ENCODE measurements around the gene NFIB.

The NFIB gene

DNA sequence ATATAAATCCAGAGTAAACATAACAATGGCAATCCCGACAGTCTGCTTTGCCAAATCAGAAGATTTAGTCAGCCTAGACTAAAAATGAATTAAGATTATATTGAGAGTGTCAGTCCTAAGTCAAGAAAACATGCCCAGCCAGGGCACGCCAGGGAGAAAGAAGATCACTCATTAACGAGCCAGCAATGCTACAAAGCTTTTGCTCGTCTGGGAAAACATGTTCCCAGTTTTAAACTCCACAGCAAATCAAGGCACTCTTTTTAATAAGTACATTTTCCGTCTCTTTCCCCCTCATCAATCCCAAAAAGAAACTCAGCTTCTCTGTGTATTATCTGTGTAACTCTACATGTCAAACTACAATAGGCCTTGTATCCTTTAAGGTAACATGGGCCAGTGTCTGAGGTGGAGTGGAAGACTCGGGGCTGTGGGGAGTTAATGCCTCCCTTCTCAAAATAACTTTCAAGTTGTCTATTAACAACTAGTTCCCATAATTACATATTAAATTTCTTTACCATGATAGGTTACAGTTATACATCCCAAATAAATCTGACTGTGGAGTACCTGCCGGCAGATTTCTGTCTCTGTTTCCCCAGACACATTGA lies 40.9 kb downstream of the NFIB start:
- no peak for DNase-seq

DNA sequence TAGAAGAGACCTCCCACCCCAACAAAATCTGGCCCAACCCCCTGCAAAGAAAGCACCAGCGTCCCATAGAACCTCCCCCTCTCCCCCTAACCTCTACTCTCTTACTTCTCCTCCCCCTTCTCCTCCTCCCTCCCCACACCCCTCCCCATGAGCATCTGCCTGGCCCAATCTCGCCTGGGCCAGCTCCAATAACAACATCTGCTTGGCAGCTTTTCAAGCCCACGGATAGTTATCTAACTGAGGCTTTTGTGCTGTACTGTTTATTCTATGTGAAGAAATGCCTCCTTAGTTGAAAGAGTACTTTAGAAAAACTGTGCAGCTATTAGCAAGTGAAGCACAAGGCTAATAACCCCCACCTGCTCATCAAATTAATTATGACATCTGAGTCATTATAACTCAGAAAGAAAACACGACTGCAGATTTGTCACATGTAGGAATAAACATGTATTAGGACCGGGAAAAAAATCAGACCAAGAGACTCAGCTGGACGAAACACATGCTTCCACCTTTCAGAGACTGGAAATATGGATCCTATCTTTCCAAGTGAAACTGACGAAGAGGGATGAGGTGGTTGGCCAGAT lies 42.8 kb downstream of the NFIB start:
- DNase-seq = no peak

DNA sequence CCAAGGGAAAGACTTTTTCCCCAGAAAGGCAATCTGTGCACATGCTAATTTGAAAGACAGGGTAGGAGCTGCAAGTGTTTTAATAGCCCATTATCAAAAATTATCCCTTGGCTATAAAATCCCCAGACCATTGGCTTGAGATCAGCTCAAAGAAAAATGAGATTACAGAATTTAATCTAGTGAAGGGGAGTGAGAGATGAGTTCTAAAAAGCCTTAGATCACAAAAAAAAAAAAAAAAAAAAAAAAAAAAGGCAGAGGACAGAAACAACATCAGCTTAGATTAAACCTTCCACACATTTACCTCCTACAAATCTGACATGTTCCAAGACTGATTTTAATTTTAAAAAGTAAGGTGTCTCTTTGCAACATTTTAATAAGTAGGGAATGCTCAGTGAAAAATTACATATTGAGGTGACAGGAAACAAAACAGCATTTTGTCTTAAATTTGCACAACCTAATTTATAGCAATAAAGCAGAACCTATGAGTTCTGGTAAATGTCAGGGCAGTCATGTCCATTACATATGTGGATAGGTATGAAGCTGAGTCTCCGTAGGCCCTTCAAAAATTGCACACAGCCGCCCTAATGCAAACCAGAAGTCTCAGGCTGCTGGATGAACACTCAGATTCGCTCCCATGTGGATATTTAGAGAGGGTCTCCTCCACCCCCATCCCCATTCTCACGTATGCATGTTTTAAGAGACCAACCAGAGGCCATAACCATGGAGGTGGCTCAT lies 43.4 kb downstream of the NFIB start:
- no peak for DNase-seq

DNA sequence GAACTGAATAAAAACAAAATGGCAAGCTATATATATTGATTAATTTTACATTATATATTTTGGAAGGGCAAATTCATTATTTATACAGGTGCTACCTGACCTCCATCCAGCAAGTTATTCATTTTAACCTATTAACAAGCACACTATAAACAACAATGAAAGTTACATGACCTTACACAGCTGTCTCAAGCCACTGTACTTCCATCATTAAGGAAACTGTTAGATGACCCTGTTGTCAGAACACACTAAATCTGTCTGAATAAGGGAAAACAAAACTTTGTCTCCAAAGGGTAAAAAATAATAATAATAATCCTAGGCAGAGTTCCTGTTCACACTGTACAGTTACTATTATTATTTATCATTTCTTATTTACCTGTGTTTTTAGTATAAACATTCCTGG lies 44.0 kb downstream of the NFIB start:
- no peak for DNase-seq

DNA sequence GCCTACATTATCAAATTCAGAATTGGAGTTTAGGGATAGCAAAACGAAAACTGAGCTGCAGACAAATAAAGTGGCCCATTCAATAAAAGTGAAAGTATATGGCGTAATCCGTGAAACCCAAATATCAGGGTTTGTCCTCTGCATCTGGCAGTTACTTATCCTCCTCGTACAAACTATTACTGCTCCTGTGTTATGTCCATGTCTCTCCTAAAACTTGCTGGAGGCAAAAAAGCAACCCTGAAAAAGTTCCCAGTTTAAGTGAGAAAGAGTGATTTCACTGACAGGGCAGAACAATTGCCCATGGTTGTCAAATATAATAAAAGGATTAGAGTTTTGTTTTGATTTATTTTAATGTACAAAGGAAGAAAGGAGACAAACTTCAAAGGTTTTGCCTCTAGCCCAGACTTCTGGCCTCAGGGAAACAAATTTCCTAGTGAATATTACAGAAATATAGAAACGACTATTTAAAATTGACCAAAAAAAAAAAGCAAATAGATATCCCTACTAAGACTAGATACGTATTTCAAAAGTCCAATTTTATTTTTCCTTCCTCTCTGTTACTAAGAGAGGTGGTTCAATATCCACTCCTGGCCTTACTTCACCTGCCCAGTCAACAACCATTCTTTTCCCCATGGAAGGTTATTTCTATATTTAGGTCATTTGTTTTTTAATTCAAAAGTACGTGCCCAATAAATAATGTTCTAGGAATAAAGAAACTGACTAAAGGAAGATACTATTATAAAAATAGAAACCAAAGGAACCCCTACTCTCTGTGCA lies 50.0 kb downstream of the NFIB start:
- no peak for DNase-seq

DNA sequence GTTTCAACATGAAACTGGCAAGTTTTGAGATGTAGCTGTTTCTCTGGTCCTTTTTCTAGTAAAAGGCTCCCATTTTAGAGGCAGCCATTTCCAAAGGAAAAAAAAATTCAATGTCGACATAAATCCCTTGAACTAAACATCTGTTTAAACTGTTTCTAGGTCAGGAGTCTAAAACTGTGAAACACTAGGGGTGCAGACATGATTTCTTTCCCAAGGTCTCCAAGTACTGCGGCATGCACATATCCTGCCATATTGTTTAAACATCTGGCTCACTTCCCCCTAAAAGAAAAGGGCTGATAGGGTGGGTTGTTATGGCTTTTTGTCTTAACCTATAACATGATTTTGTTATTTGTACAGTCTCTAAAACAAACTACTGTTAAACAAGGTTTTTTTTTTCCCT lies 51.1 kb downstream of the NFIB start:
- DNase-seq = no peak

DNA sequence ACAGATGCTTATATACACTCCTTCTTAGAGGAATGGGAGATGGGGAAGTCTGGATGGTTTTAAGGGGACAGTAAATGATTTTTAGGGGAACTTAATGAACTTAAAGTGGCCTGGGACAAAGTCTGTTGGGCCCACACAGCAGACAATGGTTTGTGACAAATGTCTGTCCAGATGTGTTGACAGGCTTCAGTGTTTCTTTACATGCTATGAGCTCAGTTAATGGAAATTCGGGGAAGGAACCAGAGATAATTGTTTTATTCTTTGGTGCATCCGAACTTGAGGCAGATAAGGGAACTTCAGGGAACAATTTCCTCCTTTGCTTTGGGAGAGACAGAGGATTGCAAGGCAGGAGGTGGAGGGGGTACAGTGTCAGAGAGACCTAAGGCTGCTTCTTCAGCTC lies 52.3 kb downstream of the NFIB start:
- DNase-seq = no peak

DNA sequence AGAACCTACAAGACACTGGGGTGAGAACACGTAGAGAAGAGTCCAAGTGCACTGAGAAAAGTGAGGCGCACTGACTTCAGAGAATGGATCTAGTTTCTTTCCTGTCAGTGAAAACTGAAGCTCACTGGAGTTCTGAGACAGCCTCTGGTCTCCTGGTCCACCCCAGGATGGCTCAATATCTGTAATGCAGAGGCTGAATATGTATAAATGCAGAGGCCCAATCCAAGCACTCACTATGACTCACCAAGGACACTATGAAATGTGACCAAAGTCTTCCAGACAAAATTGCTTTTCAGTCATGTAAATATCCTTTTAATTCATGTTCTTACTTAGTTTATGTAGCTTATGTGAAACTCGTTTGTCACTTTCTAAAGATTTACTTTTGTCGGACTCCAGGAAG lies 53.8 kb downstream of the NFIB start:
- DNase-seq = no peak

DNA sequence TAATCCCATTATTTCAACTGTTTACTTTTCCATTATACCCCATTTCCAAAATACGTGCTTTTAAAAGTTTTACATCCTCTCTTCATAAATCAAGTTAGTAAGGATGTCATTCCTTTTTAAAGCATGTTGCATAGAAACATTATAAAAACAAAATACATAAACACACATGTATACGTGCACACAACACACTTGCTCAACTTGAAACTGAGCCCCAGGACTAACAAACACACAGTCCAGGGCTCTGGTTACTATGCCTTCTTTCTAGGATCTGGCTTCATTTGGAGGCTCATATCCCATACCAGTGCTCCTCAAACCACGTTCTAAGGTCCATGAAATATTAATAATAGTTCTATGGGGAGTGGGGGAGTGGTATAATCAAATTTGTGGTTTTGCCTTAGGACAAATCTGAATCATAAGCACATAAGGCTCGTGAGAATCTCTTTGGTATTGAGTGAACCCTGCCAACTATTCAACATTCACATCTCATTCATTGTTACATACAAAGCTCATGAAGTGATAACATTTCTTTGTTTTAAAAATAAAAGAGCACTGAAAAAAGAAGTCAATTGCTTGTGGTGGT lies 55.2 kb downstream of the NFIB start:
- DNase-seq = no peak

DNA sequence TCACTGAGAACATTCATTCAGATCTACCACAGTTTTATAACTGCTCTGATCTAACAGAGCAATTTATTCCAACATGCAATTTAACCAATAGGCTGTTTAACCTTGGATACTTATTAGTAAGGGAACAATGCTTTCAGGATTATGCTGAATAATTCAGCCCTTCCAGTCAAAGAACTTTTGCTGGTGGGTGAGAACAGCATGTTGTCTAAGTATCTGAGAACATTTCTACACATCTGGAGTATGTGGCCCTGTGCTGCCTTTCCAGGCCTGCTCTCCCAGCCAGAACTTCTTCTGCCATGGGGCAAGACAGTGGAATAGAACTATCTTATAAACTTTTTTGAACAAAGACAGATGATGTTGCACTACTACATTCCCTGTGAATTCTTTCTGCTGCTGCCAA lies 55.8 kb downstream of the NFIB start:
- DNase-seq = no peak

DNA sequence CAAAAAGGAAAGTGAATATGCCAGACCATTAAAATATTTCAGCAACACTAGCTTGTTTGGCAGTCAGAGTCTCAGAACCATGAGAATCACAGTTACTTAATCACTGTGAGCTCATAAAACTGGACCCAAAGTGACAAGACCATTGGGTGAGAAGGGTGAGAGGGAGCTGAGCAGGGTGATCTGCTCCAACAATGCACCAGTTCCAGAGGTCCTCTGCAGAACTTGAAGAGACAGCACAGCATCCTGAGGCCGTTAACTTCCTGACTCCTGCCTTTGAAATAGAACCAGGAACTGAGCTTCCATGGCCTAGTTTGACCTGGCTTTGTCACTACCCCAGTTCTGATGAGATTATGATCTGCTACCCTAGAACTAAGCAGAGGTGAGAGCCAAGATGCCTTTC lies 57.4 kb downstream of the NFIB start:
- DNase-seq = no peak

DNA sequence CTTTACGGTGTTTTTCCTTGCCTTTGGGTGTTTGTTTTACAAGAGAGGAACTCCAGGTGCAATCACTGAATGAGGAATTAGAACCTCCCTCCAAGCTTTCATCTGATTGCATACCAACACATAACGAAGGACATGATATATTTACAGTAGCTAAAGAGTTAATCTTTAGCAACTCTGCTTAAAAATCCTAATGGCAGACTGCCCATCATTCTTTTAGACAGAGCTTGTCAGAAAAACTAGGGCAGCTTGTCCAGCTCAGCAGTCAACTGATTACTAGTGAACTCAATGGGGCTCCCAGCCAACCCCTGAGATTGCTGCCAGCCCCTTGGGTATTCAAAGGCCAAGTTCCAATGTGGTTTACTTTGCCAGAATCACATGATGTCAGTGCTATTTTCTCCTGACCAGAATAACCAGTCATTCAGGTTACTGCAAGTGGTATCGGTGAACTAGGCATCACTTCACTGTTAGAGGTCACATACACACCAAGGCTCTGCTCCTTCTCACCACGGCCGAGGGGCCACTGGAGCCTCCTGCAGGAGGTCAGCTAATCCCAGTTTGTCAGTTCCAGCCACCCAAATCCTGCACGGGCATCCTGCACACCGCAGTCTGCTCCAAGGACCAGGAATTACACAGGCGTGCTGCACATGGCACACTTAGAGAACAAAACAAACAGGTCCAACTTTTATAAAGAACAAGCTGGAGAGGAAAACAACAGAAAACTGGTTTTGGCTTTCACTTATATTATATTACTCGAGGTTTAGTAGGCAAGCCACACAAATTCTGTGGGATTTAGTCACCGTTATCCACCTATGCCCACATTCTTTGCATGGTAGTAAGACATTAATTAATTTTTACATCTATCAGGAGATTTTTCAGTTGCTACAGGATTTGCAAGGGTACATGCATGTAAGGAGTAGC lies 62.5 kb downstream of the NFIB start:
- no peak for DNase-seq

DNA sequence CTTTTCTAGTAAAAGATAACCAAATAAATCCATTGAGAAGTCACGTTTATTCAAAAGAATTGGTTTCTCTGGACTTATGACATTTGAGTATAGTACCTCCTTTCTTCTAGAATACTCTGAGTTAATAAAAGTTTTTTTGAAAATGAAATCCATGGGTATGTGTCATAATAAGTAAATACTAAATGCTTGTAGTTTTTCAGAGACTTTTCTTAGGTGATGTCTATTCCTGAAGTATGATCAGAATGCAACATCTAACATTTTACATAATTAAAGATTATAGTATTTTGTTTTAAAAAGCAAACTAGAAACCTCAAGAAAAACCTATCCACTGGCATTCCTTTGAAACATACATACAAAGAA lies 63.2 kb downstream of the NFIB start:
- DNase-seq = no peak

DNA sequence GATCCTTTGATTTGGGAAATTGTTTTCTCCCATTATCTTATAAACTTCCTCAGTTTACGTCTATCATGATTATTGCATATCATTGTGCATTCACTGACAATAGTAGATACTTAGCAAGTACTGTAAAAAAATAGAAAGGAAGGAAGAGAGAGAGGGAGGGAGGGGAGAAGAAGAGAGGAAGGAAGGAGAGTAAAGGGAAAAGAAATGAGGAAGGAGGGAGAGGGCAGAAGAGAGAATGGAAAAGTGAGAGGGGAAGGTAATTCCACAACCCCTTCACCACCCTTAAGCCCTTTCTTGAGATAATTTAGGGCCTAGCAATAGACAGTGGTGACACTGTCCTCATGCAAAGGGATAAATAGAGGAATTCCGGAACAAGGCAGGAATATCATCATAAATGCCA lies 64.4 kb downstream of the NFIB start:
- no peak for DNase-seq

DNA sequence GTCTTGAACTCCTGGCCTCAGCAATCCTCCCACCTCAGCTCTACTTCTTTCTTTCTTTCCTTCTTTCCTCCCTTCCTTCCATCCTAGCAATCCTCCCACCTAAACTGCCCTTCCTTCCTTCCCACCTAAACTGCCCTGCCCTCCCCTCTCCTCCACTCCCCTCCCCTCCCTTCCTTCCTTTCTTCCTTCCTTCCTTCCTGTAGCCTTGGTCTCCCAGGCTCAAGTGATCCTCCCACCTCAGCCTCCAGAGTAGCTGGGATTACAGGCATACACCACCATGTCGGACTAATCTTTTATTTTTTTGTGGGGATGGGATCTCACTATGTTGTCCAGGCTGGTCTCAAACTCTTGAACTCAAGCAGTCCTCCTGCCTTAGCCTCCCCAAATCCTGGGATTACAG lies 65.8 kb downstream of the NFIB start:
- DNase-seq = no peak

DNA sequence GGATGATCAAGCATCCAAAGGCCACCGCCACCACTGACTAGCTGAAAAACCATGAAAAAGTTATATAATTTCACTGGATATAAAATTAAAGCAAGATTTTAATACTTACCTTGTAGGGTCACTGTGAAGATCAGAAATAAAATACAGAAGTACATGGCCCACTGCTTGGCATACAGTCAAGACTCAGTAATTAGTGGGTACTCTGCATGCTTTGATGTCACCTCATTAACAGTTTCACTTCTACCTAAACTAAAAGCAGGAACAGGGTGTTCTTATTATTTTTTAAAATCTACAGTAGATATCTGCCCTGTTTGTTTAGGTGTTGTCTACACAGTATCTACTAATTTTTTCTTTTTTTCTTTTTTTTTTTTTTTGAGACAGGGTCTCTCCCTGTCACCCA lies 66.4 kb downstream of the NFIB start:
- no peak for DNase-seq

DNA sequence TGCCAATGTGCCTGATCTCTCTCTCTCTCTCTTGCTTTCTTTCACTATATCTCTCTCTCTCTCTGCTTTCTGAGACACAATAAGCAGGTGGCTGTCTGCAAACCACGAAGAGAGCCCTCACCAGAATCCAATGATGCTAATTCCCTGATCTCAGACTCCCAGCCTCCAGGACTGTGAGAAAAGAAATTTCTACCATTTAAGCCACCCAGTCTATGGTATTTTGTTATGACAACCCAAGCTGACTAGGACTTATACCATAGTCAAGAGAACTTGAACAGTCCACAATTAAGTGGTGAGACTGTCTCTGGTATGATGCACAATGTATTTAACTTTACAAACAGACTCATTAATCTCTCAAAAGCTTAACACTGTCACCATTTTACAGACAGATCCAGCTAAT lies 67.0 kb downstream of the NFIB start:
- no peak for DNase-seq

DNA sequence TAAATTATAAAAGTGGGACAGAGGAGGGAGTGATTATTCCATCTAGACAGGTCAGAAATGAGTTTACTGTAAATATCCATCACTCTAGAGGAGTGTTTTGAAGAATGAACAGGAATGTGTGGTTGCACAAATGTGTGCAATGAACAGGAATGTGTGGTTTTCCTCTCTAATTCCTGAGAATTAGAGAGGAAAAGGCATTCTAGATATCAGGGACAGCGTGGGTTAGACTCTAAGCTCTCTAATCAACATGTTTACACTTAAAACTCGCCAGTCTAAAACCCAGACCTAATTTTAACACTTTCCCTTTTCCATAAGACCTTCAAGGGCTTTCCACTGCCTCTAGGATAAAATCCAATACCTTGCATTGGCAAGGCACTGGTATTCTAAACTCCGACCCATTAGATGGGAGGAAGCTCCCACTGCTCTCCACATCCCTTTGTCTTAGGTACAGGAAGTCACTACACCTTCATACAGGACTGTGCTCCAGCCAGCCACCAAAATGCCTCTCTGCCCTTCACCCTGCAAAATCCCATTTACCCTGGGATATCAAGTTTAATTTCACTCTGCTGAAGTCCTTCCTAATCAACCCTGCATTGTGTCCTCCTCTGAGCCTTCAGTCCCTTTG lies 67.9 kb downstream of the NFIB start:
- no peak for DNase-seq

DNA sequence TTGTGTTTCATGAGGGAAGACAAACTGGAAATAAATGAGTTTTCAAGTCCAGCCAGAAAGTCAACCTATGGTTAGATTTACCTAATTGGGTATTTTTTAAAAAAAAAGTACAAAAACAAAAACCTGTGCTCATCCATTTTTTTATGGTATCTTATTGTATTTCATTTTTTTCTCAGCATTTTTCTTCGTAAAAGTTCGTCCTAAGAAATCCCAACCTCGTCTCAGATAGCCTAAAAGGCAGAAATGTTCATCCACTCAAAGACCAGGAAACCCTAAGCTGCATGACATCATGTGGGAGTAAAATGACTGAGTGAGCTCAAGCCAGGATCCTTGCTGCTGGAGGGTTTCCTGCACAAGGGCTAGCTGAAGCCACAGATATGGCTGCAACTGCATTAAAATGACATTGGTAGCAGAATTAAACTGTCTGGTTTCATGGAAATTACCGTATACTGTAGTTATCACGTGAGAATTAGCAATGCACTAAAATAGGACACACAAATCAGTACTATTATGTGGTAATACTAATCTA lies 70.4 kb downstream of the NFIB start:
- no peak for DNase-seq

DNA sequence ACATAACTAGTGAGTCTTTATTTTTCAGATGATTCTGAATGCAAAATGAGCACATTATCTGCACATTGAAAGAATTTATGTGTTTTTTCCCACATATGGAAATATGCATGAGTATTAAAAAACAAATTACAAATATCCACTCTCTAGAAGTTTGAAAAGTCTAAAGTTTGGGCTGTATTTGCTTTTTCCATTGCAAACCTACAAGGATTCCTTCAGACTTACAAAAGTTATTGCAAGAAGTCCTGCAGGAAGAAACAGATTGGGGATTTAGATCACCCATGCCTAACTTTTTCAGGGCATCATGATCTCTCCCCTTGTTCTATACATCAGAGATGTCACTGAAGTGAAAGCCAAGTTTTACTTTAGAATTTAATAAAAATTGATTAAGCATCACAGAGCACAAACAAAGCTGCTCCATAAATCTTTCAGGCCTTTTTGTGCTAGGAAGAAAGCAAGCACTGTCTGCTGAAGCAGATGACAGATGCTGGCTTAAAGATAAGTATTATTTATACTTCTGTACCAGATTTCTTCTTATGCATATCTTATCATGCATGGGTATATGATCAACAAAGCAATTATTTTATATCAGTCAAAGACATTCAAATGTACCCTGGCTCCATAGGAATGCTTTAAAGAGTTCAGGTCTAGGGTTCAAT lies 71.7 kb downstream of the NFIB start:
- DNase-seq = no peak

DNA sequence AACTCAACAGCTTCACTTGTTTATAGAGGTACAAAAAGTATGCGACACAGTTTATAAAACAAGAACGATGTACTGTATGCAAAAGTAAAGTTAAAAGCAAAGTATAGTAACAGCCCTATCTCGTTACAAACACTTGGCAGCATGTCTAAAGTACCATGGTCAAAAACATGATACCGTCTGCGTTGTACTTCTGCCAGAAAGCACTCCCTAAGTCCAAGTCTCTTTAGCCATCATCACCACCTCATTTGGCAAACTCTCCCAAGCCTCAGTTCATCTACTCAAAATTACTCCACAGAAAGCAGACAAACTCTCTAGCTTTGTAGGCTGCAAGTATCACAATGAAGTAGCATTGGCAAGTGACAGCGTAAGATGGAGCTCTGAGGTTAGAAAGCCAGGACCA lies 73.4 kb downstream of the NFIB start:
- DNase-seq = no peak

All from suppressor macrophage (primary cell).